ENCODE measurements around the gene ZBTB47.

The ZBTB47 gene

DNA sequence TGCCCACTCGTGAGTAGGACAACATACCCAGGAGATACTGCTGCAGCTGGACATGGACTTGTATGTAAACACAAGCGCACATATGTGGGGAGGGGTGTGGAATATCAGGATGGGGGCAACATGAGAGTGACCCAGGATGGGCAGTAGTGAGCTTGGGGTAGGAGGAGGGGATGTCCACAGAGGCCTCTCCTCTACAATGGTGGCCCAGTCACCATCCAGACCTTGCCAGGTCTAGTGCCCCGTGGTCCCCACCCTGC lies 266 bp upstream of the ZBTB47 start:
- no peak for DNase-seq

DNA sequence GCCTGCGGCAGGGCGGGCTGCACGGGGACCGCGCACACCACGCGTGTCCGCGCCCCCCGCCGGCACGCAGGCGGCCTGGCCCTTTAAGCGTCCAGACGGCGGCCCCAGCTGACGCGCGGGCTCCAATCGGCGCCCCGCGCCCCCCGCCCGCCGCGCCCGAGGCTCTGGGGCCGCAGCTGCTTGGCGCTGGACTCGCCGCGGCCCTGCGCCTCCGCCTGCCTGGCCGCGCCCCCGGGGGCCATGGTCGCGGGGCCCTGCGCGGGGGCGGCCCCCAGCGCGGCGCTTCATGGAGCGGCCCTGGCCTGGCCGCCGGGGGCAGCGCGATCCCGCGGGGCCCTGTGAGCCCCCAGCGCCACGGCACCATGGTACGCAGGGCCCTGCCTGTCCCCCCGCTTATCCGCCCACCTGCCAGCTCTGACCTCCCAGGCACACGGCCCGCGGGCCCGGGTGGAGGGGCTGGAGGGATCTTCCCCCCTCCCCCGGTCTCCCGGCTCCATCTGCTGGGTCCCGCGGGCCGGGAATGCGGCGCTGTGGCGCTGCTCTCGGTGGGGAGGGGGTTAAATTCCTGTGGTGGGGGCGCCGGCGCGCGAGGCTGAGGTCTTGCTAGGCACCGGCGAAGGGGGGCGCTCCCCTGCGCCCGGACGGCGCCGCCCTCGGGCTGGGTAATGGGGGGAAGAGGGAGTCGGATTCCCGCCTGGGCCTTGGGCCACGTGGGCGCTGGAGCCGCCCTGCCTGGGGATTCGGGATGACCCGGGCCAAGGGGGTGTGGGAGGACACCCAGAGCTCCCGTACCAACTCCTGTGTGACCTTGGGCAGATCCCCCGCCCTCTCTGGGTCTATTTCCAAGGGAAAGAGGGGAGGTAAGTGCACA lies 1.1 kb downstream of the ZBTB47 start:
- DNase-seq = peak; percentile 16

DNA sequence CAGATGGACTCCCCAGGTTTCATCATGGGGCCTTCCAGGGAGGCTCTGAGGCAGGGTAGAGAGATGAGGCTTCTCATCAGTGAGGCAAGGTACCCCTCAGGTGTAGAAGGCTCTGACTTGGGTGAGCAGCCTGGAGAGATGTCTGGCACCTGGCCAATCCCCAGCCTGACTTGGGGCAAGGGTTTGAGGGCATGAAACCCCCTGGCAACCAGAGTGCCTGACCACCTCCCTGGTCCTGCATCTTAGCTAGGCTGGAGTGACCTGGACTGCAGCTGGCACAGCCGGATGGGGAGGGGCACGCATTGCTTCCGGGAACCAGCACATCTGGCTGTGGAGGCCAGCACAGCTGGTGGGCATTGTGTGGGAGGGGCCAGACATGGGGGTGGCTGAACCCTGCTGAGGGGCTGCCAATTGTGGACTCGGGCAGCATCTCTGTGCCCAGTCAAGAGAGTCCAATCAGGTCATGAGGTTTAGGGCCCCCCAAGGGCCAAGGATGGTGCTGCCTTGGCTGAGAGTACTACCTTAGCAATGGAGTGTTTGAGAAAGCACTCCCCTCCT lies 1.9 kb downstream of the ZBTB47 start:
- no peak for DNase-seq

DNA sequence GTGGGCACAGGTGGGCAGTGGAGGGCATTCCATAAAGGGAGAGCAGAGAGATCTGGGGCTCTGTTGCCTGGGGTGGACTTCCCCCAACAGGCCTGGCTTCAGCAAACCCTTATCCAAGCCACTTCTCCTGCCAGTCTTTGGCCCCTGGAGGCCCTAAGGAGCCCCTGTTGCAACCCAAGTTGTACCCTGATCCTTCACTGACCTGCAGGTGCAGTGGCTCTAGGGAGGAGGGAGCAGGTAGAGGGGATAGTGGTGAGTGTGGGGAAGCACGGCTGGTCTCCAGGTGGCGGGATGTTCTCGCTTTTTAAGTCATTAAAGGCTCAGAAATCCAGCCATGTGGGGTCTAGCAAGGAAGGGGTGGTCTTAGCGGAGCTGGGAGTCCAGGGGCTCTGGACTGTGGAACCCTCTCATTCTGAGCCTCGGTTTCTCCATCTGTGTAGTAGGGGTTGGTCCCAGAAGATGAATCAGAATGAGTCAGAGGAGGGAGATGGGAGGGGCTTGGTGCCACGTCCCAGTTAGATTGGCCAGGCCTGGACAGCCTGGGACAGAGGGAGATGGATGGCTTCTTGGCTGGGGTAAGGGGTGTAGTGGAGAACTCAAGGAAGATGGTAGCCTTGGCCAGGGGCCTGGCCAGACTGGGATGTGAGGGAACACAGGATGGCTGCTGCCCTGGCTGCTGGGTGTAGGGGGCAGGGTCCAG lies 2.6 kb downstream of the ZBTB47 start:
- DNase-seq = no peak

DNA sequence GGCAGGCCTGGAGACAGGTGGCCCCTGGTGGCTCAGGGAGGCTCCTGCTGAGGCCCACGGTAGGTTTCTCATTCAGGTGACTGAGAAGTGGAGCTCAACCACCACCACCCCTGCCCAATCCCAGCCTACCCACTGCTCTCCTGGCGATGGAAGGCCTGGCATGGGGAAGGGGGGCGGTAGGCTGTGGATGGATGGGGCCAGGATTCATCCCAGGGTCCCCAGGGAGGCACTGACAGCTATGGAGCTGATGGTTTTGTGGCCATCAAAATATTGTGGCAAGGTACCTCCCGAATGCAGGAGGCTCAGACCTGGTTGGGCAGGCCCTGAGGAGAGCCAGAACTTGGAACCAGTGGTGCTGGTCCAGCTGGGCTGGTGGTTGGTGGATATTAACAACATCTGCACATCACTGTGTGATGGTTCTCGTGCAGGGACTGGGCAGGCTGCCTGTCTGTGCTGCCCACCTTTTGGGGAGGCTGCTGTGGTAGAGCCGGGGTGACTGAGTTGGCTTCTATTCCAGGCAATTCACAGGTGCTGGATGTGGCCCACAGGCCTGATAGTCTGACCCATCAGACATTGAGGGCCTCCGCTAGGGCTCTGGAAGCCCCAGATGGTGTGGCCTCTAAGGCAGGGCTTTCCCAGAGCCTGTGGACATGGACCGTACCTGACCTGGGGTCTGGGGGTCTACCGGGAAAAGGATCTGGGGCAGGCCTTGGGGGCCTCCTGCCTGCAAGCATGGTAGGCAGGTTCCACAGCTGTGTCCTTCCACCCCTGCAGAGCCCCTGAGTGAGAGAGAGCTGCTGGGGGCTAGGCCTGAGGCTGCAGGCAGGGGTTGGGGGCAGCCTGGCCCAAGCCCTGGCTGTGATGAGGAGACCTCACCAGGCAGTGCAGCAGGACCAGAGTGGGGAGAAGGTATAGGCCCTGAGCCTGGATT lies 3.4 kb downstream of the ZBTB47 start:
- no peak for DNase-seq

DNA sequence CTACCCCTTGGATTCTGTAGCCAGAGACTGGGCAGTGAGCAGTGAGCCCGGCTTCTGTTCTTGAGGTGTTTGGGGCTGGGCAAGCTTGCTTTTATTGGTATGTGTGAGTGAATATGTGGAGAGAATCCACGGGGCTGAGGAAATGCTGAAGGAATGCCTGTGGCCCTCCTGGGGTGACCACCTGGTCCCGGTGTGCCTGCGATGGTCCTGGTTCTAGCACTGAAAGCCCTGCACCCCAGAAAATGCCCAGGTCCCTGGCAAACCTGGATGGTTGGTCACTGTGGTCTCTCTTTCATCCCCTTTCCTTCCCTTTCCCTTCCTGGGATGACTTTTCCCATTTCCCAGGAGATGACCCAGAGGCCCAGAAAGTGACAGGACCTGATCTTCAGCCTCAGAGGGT lies 4.2 kb downstream of the ZBTB47 start:
- no peak for DNase-seq

DNA sequence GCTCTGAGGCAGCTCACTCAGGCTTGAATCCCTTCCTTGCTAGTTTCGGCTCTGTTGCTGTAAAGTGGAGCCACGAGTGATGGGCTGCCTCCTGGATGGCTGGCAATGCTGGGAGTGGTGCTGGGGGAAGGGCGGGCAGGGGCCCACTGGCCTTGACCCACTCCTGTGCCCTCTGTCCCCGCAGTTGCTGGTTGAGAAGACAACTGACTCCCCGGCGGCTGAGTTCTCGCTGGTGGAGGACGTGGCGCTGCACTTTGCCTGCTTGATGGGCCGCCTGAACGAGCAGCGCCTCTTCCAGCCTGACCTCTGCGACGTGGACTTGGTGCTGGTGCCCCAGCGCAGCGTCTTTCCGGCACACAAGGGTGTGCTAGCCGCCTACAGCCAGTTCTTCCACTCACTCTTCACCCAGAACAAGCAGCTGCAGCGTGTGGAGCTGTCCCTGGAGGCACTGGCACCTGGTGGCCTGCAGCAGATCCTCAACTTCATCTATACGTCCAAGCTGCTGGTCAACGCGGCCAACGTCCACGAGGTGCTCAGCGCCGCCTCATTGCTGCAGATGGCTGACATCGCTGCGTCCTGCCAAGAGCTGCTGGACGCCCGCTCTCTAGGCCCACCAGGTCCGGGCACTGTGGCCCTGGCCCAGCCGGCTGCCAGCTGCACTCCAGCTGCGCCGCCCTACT lies 4.7 kb downstream of the ZBTB47 start:
- no peak for DNase-seq

DNA sequence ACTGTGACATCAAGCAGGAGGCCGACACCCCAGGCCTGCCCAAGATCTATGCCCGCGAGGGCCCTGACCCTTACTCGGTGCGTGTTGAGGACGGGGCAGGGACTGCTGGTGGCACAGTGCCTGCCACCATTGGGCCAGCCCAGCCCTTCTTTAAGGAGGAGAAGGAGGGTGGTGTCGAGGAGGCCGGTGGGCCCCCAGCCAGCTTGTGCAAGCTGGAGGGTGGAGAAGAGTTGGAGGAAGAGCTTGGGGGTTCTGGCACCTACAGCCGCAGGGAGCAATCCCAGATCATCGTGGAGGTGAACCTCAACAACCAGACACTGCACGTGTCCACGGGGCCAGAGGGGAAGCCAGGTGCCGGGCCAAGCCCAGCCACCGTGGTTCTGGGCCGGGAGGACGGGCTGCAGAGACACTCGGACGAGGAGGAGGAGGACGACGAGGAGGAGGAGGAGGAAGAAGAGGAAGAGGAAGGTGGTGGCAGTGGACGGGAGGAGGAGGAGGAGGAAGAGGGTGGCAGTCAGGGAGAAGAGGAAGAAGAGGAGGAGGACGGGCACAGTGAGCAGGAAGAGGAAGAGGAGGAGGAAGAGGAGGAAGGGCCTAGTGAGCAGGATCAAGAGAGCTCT lies 5.4 kb downstream of the ZBTB47 start:
- no peak for DNase-seq

DNA sequence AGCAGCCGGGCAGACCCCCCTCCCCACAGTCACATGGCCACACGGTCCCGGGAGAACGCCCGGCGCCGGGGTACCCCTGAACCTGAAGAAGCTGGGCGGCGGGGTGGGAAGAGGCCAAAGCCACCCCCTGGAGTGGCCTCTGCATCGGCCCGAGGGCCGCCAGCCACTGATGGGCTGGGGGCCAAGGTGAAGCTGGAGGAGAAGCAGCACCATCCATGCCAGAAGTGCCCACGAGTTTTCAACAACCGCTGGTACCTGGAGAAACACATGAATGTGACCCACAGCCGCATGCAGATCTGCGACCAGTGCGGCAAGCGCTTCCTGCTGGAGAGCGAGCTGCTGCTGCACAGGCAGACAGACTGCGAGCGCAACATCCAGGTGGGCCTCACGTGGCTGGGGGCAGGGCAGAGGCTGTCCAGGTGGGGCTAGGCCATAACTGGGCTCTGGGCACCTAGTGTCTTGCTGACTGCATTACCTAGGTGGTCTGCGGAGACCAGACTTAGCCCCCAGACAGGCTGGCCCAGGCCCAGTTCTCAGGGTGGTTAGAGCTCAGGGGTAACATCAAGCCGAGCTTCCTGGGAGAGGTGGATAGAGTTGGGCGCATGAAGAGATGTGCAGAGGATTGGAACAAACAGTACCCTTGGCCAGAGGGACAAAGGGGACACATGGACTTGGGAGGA lies 6.1 kb downstream of the ZBTB47 start:
- no peak for DNase-seq

DNA sequence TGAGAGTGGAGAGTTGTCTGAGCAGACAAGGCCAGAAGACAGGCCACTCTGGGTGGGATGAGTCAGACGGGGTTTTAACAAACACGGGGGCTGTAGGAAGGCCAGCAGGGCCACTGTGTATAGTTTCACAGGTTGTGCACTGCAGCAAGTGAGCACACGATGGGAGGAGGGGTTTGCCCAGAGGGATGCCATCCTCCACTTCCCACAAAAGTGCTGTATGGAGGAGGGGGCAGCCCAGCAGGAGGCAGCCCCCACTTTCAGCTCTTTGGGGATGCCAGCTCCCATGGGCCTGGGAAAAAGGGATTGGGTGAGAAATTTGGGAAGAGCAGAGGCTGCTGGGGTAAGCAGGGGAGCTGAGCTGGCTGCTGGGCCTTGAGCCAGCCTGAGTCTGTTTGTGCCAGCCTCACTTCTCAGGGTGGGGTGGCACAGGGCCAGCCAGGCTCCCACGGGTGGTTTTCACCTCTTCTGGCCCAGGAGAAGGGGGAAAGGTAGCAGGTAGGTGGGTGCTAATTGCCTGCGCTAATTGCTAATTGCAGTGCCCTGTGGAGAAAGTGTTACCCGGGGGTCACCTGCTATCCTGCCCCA lies 6.7 kb downstream of the ZBTB47 start:
- DNase-seq = no peak

DNA sequence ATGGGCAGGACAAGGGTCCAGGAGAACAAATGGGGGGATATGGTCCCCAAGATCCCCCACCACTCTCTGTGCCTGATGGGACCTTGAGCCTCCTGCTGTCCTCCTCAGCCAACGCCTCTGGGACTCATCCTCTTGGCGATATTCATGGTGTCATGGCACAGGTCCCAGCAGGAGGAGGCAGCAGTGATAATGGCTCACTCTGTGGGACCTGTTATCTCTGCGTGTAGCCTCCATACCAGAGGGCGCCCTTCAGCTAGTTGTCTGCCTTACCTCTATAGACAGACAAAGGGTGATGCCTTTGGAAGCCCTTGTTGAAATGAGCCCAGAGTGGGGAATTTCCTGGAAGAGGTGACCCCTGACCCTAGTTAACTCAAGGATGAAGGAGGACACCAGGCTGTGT lies 7.4 kb downstream of the ZBTB47 start:
- DNase-seq = peak; percentile 21

DNA sequence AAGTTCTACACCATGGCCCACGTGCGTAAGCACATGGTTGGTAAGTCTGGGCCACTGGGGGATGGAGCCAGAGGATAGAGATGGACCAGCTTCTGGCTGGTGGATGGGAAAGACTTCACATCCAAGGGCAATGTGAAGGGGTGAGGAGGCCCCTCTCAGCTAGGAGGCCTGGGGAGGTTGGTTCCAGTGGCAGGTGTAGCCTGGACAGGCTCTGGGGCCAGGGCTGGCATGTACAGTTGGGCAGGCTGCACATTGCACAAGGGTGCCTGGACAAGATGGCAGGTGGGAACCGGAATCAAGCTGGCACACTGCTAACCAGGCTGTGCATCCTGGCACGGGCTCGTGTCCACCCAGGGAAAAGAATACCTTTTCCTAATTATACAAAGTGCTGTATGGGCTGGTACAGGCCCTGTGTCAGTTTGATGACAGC lies 8.1 kb downstream of the ZBTB47 start:
- DNase-seq = no peak

DNA sequence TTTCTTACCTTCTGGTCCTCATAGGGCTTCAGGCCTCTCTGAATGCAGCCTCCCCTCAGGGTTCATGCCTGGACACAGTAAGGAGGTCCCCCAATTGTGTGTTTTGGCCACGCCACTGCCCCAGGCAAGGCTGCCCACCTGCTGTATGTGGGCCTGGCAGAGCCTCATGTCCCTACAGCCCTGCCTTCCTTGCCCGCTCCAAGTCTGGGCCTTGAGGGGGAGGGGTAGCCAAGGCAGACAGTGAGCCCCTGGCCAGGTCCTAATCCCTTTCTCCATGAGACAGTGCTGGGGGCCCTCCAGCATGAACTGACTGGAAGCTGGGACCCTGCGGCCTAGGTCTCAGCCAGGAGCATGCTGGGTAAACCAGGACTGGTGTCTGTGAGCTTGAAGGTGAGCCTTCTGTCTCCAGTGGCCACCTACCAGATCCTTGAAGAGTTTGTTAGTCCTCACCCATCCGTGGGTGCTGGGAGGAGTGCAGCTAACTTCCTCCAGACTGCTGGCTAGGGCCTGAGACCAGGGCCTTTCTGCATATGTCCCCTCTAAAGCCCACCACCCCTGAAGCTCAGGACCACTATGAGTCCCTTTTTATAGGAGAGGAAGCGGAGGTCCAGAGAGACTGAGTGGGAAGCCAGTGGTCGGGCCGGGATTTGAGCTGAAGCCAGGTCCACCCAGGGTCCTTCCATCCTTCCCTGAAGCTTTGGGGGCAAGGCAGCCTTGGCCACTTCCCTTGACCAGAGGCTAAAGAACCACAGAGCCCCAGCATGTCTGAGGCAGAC lies 8.7 kb downstream of the ZBTB47 start:
- no peak for DNase-seq

DNA sequence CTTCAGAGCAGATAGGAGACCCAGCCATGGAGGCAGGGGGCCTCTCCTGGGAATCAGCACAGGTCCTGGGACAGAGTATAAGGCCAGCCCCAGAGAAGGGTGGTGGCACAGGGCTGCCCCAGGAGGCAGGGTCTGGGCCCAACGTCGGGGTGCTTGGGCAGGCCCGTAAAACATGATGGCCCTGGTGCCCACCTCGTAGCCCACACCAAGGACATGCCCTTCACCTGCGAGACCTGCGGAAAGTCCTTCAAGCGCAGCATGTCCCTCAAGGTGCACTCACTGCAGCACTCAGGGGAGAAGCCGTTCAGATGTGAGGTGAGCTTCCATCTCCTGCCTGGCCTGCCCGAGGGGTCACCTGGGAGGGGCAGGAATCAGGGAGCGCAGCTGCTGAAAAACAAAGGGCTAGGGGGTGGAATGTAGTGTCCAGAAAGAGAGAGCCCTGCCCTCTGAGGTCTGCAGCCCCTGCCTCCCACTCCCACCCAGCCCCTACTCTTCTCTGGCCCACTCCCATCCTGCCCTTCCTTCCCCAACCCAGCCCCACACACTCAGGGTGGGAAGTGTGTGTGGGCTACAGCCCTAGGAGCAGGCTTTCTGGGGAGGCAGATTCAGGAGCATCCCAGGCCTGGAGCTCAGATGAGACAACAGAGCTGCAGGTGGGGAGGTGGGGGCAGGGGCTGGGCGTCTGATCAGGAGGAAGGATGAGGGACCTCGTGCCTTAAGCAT lies 9.5 kb downstream of the ZBTB47 start:
- DNase-seq = no peak

DNA sequence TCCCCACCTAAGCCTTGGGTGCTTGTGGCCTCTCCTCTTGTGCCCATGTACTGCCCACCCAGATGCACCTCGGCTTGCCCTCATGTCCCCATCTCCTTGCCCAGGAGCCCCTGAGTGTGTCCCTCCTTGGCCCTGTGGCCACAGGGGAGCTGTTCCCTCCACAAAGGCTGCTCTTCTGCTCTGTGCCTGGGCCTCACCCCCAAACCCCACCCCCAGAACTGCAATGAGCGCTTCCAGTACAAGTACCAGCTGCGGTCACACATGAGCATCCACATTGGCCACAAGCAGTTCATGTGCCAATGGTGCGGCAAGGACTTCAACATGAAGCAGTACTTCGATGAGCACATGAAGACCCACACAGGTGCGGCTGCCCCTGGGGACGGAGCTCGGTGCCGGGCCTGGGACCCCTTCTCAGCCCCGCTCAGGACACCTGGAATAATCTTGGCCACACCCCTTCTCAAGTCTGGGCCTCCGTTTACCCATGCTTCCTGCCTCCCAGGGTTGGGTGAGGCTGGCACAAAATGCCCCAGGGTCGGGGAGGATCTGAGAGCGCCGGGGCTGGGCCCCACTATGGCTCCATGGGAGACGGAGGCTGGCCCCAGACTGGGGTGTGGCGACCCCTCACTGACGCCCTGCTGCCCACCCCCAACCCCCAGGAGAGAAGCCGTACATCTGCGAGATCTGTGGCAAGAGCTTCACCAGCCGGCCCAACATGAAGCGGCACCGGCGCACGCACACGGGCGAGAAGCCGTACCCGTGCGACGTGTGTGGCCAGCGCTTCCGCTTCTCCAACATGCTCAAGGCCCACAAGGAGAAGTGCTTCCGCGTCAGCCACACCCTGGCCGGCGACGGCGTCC lies 10.3 kb downstream of the ZBTB47 start:
- no peak for DNase-seq

DNA sequence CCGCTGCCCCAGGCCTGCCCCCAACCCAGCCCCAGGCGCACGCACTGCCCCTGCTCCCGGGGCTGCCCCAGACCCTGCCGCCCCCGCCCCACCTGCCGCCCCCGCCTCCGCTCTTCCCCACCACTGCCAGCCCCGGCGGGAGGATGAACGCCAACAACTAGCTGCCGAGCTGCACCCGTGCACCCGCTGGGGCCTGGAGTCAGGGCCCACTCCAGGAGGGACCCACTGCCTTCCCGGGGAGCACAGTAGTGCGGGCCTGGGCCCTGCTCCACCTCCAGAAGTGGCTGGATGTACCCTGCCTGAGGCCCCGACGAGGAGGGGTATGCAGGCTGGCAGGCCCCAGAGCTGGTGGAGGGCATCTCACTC lies 10.9 kb downstream of the ZBTB47 start:
- no peak for DNase-seq

DNA sequence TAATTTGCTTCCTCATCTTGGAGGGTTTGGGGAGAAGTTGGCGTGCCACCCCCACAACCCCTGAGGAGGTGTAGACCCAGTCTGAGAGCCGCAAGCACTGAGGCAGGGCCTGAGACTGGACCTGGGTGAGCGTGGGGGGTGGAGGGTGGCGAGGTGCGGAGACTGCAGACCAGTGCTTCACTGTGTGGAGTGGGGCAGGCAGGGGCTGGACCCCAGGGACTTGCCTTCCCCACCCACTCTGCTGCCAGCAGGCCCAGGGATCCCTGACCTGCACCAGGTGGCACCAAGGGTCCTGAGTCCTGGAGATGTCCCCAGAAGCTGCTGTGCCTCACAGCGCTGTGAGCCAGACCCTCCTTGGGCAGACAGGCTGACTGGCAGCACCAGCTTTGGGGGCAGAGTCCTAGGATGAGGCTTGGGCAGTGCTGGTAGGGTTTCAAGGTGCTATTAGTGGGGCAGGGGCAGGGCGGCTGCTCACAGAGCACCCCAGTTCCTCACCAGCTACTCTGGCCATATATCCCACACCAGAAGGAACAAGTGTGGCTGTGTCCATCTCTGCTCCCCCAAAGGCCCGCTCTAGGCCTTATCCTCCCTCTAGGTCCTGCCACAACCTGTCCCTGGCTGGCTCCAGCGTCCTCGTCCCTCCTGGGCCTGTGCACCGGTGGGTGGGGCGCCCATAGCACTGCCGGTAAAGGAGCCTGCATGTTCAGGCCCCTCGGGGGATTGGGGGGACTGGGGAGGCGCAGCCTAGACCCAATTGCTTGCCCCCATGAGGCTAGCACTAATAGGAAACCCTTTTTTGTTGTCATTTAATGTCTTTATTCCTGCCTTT lies 11.8 kb downstream of the ZBTB47 start:
- DNase-seq = no peak

DNA sequence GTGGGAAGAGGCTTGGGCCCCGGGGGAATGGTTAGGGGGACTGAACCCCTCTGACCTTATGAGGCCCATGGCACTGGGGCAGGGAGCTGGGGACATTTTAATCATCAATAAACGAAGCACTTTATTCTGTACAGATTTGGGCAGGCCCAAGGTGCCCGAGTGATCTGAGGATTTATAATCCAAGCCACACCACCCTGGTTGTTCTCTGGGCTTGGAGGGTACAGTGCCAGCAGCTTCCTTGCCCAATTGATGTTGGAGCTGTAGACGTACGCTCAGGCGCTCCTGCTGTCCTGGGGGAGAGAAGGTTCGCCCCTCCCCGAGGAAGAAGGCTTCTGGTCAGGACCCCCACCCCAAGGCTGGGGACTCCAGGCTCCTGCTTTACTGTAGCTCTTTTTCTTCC lies 12.5 kb downstream of the ZBTB47 start:
- DNase-seq = no peak
